HepG2 (cell line): ENCODE results near the gene PMVK. TPM values are rescaled to one million over a fixed set of nuclear protein-coding genes. Genes with fewer than 3 reads are reported as not detected.

Experiments
- ASH2L ChIP-seq: fragments of 300-600, 200-600 bp; sonication (generic); IDR thresholded peaks from 2 replicates; pipeline ENCODE4 v1.7.0; 2017; ENCODE audit warnings: low read depth, mild to moderate bottlenecking, moderate library complexity, mixed read lengths, low read length; ENCODE audit not compliant: insufficient read length
- MIER3 ChIP-seq: IDR thresholded peaks from 2 replicates; pipeline ENCODE4 v1.6.1; 2016; ENCODE audit warnings: missing compliant biosample characterization, borderline replicate concordance
- RBM39 ChIP-seq: fragments of 200-400 bp; formaldehyde crosslinking; IDR thresholded peaks from one replicate; pipeline ENCODE4 v1.6.1; 2018; ENCODE audit warnings: antibody characterized with exemption, mild to moderate bottlenecking, low read depth, low read length; ENCODE audit not compliant: poor library complexity, severe bottlenecking
- ZFP1 ChIP-seq: IDR thresholded peaks from 2 replicates; pipeline ENCODE4 v1.6.1; 2016
- ZNF235 ChIP-seq: sonication (generic); formaldehyde crosslinking; IDR thresholded peaks from 2 replicates; pipeline ENCODE4 v1.8.1; 2023; ENCODE audit warnings: mild to moderate bottlenecking, missing genetic modification reagents, borderline replicate concordance
- ZNF703 ChIP-seq: sonication (generic); formaldehyde crosslinking; IDR thresholded peaks from 2 replicates; pipeline ENCODE4 v1.5.1; 2020; ENCODE audit warnings: missing genetic modification reagents, mild to moderate bottlenecking, moderate library complexity, borderline replicate concordance
- ZNF878 ChIP-seq: sonication (generic); formaldehyde crosslinking; IDR thresholded peaks from 2 replicates; pipeline ENCODE4 v1.8.1; 2023; ENCODE audit warnings: mild to moderate bottlenecking, missing genetic modification reagents, moderate library complexity
- polyA plus RNA-seq, 8 experiments: library from polyadenylated mRNA; depleted of rRNA in 3 of 8; stranded (reverse) in 7 of 8; unstranded in 1 of 8; fragments of >200 nt; fragmentation: Illumina TruSeq in 4 of 8; extraction: Trizol in 4 of 8; gene quantifications; 2 replicates each; pipeline versions ENCODE4 v1.2.1 to v1.2.3, GENCODE V29; 2011 to 2016; ENCODE audit warnings: low read depth in 4 of 8, missing spikeins in 1 of 8, mixed read lengths in 1 of 8; ENCODE audit not compliant: insufficient read depth in 1 of 8
- total RNA-seq, 5 experiments: library from RNA; depleted of rRNA; stranded (reverse); fragments of >200 nt; fragmentation: Illumina TruSeq; extraction: Trizol; gene quantifications; 2 replicates each; pipeline ENCODE4 v1.2.3, GENCODE V29; 2016; ENCODE audit warnings: low read depth in 1 of 5
- TF ChIP-seq, protein P1 (sequence below): sonication (generic); formaldehyde crosslinking; IDR thresholded peaks from 2 replicates; pipeline ENCODE4 v1.8.0; 2022; ENCODE audit warnings: missing genetic modification reagents, mild to moderate bottlenecking, moderate library complexity, borderline replicate concordance
- TF ChIP-seq, protein P2 (sequence below): sonication (generic); formaldehyde crosslinking; IDR thresholded peaks from 2 replicates; pipeline ENCODE4 v1.4.0; 2020; ENCODE audit warnings: missing genetic modification reagents
- TF ChIP-seq, protein P3 (sequence below): sonication (generic); formaldehyde crosslinking; IDR thresholded peaks from 2 replicates; pipeline ENCODE4 v1.5.0; 2020; ENCODE audit warnings: mild to moderate bottlenecking, missing genetic modification reagents, borderline replicate concordance
- TF ChIP-seq, protein P4 (sequence below): sonication (generic); formaldehyde crosslinking; IDR thresholded peaks from 2 replicates; pipeline ENCODE4 v1.5.1; 2020; ENCODE audit warnings: mild to moderate bottlenecking, missing genetic modification reagents, borderline replicate concordance

Gene PMVK
- total and polyA plus RNA-seq, 2 of the 13 experiments (the other 11 are each of a cell fraction or from before 2014, with no cell fraction given), result 3.9 to 12.6 TPM

DNA sequence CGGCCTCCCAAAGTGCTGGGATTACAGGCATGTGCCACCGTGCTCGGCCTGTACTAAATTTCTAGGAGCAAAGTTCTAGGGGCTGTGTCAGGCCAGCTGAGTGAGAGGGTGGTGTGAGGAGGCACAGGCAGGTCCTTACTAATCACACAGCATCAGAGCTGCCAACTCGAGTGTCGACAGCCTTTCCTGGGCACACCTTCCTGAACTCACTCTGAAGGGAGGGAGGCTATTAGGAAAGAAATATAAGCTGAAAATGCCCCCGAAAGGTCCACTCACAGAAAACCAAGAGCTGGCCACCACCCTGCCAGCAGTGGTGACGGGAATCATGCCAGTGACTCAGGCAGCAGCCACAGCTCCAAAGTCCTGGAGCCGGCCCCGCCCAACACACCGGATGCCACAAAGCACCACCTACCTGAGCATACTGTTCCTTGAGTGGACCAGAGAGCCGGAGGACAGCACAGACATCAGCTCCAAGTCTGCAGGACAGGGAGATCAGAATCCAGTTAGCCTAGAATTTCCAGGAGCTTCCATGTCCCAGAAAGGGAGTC is 4.5 kb downstream of the PMVK start (continued):
- TF ChIP-seq, protein P1, sequence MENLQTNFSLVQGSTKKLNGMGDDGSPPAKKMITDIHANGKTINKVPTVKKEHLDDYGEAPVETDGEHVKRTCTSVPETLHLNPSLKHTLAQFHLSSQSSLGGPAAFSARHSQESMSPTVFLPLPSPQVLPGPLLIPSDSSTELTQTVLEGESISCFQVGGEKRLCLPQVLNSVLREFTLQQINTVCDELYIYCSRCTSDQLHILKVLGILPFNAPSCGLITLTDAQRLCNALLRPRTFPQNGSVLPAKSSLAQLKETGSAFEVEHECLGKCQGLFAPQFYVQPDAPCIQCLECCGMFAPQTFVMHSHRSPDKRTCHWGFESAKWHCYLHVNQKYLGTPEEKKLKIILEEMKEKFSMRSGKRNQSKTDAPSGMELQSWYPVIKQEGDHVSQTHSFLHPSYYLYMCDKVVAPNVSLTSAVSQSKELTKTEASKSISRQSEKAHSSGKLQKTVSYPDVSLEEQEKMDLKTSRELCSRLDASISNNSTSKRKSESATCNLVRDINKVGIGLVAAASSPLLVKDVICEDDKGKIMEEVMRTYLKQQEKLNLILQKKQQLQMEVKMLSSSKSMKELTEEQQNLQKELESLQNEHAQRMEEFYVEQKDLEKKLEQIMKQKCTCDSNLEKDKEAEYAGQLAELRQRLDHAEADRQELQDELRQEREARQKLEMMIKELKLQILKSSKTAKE (CRISPR knock-in tag), result no peak
- TF ChIP-seq, protein P2, sequence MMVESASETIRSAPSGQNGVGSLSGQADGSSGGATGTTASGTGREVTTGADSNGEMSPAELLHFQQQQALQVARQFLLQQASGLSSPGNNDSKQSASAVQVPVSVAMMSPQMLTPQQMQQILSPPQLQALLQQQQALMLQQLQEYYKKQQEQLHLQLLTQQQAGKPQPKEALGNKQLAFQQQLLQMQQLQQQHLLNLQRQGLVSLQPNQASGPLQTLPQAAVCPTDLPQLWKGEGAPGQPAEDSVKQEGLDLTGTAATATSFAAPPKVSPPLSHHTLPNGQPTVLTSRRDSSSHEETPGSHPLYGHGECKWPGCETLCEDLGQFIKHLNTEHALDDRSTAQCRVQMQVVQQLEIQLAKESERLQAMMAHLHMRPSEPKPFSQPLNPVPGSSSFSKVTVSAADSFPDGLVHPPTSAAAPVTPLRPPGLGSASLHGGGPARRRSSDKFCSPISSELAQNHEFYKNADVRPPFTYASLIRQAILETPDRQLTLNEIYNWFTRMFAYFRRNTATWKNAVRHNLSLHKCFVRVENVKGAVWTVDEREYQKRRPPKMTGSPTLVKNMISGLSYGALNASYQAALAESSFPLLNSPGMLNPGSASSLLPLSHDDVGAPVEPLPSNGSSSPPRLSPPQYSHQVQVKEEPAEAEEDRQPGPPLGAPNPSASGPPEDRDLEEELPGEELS, result peak; percentile 32; the same call in 1 of the 2 replicates
- TF ChIP-seq, protein P3, sequence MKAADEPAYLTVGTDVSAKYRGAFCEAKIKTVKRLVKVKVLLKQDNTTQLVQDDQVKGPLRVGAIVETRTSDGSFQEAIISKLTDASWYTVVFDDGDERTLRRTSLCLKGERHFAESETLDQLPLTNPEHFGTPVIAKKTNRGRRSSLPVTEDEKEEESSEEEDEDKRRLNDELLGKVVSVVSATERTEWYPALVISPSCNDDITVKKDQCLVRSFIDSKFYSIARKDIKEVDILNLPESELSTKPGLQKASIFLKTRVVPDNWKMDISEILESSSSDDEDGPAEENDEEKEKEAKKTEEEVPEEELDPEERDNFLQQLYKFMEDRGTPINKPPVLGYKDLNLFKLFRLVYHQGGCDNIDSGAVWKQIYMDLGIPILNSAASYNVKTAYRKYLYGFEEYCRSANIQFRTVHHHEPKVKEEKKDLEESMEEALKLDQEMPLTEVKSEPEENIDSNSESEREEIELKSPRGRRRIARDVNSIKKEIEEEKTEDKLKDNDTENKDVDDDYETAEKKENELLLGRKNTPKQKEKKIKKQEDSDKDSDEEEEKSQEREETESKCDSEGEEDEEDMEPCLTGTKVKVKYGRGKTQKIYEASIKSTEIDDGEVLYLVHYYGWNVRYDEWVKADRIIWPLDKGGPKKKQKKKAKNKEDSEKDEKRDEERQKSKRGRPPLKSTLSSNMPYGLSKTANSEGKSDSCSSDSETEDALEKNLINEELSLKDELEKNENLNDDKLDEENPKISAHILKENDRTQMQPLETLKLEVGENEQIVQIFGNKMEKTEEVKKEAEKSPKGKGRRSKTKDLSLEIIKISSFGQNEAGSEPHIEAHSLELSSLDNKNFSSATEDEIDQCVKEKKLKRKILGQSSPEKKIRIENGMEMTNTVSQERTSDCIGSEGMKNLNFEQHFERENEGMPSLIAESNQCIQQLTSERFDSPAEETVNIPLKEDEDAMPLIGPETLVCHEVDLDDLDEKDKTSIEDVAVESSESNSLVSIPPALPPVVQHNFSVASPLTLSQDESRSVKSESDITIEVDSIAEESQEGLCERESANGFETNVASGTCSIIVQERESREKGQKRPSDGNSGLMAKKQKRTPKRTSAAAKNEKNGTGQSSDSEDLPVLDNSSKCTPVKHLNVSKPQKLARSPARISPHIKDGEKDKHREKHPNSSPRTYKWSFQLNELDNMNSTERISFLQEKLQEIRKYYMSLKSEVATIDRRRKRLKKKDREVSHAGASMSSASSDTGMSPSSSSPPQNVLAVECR (CRISPR knock-in tag), result peak; percentile 28; the same call in 1 of the 2 replicates
- TF ChIP-seq ASH2L (peak; percentile 88), ZNF878 (CRISPR knock-in tag) (no peak), ZNF235 (CRISPR knock-in tag) (no peak), ZFP1 (CRISPR knock-in tag) (0 out of 2 replicates have a peak, but pooled peaks have one; percentile 57), ZNF703 (no peak), MIER3 (CRISPR knock-in tag) (peak; percentile 36; the same call in 1 of the 2 replicates), RBM39 (no peak)
- TF ChIP-seq, protein P4, sequence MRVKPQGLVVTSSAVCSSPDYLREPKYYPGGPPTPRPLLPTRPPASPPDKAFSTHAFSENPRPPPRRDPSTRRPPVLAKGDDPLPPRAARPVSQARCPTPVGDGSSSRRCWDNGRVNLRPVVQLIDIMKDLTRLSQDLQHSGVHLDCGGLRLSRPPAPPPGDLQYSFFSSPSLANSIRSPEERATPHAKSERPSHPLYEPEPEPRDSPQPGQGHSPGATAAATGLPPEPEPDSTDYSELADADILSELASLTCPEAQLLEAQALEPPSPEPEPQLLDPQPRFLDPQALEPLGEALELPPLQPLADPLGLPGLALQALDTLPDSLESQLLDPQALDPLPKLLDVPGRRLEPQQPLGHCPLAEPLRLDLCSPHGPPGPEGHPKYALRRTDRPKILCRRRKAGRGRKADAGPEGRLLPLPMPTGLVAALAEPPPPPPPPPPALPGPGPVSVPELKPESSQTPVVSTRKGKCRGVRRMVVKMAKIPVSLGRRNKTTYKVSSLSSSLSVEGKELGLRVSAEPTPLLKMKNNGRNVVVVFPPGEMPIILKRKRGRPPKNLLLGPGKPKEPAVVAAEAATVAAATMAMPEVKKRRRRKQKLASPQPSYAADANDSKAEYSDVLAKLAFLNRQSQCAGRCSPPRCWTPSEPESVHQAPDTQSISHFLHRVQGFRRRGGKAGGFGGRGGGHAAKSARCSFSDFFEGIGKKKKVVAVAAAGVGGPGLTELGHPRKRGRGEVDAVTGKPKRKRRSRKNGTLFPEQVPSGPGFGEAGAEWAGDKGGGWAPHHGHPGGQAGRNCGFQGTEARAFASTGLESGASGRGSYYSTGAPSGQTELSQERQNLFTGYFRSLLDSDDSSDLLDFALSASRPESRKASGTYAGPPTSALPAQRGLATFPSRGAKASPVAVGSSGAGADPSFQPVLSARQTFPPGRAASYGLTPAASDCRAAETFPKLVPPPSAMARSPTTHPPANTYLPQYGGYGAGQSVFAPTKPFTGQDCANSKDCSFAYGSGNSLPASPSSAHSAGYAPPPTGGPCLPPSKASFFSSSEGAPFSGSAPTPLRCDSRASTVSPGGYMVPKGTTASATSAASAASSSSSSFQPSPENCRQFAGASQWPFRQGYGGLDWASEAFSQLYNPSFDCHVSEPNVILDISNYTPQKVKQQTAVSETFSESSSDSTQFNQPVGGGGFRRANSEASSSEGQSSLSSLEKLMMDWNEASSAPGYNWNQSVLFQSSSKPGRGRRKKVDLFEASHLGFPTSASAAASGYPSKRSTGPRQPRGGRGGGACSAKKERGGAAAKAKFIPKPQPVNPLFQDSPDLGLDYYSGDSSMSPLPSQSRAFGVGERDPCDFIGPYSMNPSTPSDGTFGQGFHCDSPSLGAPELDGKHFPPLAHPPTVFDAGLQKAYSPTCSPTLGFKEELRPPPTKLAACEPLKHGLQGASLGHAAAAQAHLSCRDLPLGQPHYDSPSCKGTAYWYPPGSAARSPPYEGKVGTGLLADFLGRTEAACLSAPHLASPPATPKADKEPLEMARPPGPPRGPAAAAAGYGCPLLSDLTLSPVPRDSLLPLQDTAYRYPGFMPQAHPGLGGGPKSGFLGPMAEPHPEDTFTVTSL (CRISPR knock-in tag), result peak; percentile 66; the same call in 1 of the 2 replicates
